Neural progenitor cell (in vitro differentiated cells): Measurements from ENCODE around the gene LPAR2.

Experiments used
- CTCF ChIP-seq: fragments of 200-600 bp; sonication (generic); IDR thresholded peaks from 2 replicates; pipeline ENCODE4 v1.5.1; 2017; ENCODE audit warnings: antibody characterized with exemption, mild to moderate bottlenecking
- EZH2 ChIP-seq: fragments of 200-600 bp; sonication (generic); IDR thresholded peaks from 2 replicates; pipeline ENCODE4 v1.6.1; 2017; ENCODE audit warnings: antibody characterized with exemption, mild to moderate bottlenecking, moderate library complexity

- no peak for TF ChIP-seq CTCF
- no peak for TF ChIP-seq EZH2
These were observed 45.5 kb downstream of the LPAR2 start for GRCh38 chr19:19582471-19582870.
